ENCODE results near the gene AGAP3.

GRCh38 chr7:151056666-151057505 is 29.4 kb upstream of the AGAP3 start:
- TF ChIP-seq POLR2A (IDR thresholded peaks at IDR 0.05; ENCODE audit: low read depth, low read length) (no peak), POLR2AphosphoS5 (IDR thresholded peaks at IDR 0.05; ENCODE audit: low read depth, low read length) (no peak)

Data from GM12892 (cell line).